Esophagus squamous epithelium (tissue), 5 donors: ENCODE data around the gene ARHGAP25. TPM values are rescaled to one million over a fixed set of nuclear protein-coding genes. Genes with fewer than 3 reads are reported as not detected.

Experiments
- DNase-seq: peaks from one replicate; lab custom pipeline; 2025; lab: John Stamatoyannopoulos, UW
- H3K27ac ChIP-seq, 4 donors: fragments of 200-600 bp; sonication (generic); one replicate each; pipeline ENCODE4 v1.5.1; 2016 to 2019; ENCODE audit warnings: mild to moderate bottlenecking in 1 of 4
- H3K27me3 ChIP-seq, 4 donors: fragments of 200-600 bp; sonication (generic); 1 replicate in 3 of 4; 2 replicates in 1 of 4; pipeline versions ENCODE4 v1.5.1 to v1.6.0; 2017 to 2021; ENCODE audit warnings: antibody characterized with exemption in 1 of 4
- H3K36me3 ChIP-seq, 3 donors: fragments of 200-600 bp; sonication (generic); one replicate each; pipeline ENCODE4 v1.5.1; 2016 to 2019
- H3K4me1 ChIP-seq, 3 donors: fragments of 200-600 bp; sonication (generic); one replicate each; pipeline ENCODE4 v1.5.1; 2017 to 2019
- H3K4me3 ChIP-seq, 4 donors: fragments of 200-600 bp; sonication (generic); 1 replicate in 3 of 4; 2 replicates in 1 of 4; pipeline ENCODE4 v1.5.1; 2016 to 2019; ENCODE audit warnings: mild to moderate bottlenecking in 2 of 4, moderate library complexity in 1 of 4
- H3K9me3 ChIP-seq, 3 donors: fragments of 200-600 bp; sonication (generic); one replicate each; pipeline ENCODE4 v1.5.1; 2016 to 2019
- POLR2A ChIP-seq, 4 donors: fragments of 450-650 bp; IDR thresholded peaks; one replicate each; pipeline ENCODE4 v1.6.1; 2017; ENCODE audit warnings: antibody characterized with exemption in 4 of 4, mild to moderate bottlenecking in 4 of 4, moderate library complexity in 3 of 4
- WGBS, 2 donors: methylation state at CpG; one replicate each; pipeline ENCODE4 v1.1.5; 2018; 5-methylcytosine and 5-hydroxymethylcytosine counted together
- intact Hi-C: fragments of 100-400 bp; cut with DNase I; formaldehyde crosslinking; loops from one replicate; pipeline ENCODE4 v1.15.0; 2022
- total RNA-seq, 4 donors: library from RNA; depleted of rRNA; stranded (reverse); fragments of >200 nt; gene quantifications; one replicate each; pipeline ENCODE4 v1.1.0, GENCODE V29; 2016
- TF ChIP-seq, protein P1 (sequence below), 6 experiments: fragments of 450-650 bp in 4 of 6; fragments of 200-600 bp in 2 of 6; sonication (generic) in 2 of 6; IDR thresholded peaks; one replicate each; pipeline ENCODE4 v1.5.1; 2016 to 2019; ENCODE audit warnings: antibody characterized with exemption in 6 of 6, mild to moderate bottlenecking in 4 of 6, moderate library complexity in 4 of 6
- donor health status: DM: yes; HTN: yes; CAD: no.

The ARHGAP25 gene
- total RNA-seq, 4 donors from 2014 or later = 3.2 to 9.0 (median 5.5) TPM

DNA sequence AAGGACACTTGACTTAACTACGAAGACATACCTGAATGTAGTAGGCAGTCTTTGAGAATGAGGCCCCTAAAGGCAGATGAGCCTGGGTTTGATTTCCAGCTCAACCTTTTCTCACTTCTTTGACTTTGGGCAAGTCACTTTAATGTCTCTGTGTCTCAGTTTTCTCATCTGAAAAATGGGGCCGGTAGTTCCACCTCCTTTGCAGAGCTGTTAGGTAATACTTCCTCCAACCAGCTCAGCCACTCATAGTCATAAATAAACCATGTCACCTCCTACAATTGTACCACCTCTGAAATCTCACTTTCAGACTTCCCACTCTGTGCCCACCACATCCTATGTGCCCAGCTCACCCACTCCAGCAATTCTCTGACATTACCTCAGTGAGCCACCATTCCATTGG lies 10.4 kb downstream of the ARHGAP25 start:
- intact Hi-C loops = no loop called here
- H3K36me3 ChIP-seq = no peaks in the 10 kb centered on the region
- peaks cover 14 to 71% (median 50%) of the 10 kb centered on the region in 3 donors for H3K4me1 ChIP-seq
- H3K9me3 ChIP-seq = no peaks in the 10 kb centered on the region
- no peak overlapping the region for H3K4me3 ChIP-seq
- no peaks in the 10 kb centered on the region for H3K27me3 ChIP-seq
- H3K27ac ChIP-seq = peak overlapping the region in 2 of 4 donors; percentile 5 to 6
- 33 to 46% methylated on average over 2 of the region's 2 CpGs for WGBS, 2 donors
- DNase-seq = no peak
- TF ChIP-seq, protein P1, sequence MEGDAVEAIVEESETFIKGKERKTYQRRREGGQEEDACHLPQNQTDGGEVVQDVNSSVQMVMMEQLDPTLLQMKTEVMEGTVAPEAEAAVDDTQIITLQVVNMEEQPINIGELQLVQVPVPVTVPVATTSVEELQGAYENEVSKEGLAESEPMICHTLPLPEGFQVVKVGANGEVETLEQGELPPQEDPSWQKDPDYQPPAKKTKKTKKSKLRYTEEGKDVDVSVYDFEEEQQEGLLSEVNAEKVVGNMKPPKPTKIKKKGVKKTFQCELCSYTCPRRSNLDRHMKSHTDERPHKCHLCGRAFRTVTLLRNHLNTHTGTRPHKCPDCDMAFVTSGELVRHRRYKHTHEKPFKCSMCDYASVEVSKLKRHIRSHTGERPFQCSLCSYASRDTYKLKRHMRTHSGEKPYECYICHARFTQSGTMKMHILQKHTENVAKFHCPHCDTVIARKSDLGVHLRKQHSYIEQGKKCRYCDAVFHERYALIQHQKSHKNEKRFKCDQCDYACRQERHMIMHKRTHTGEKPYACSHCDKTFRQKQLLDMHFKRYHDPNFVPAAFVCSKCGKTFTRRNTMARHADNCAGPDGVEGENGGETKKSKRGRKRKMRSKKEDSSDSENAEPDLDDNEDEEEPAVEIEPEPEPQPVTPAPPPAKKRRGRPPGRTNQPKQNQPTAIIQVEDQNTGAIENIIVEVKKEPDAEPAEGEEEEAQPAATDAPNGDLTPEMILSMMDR (IDR thresholded peaks at IDR 0.05) = no peak
- no peak for TF ChIP-seq POLR2A (IDR thresholded peaks at IDR 0.05)

GRCh38 chr2:68746408-68746807 lies 11.8 kb downstream of the ARHGAP25 start:
- no peaks in the 10 kb centered on the region for H3K9me3 ChIP-seq
- intact Hi-C loops = no loop called here
- H3K36me3 ChIP-seq = no peaks in the 10 kb centered on the region
- TF ChIP-seq, protein P1 (IDR thresholded peaks at IDR 0.05) = no peak
- no peak overlapping the region for H3K4me3 ChIP-seq
- DNase-seq = no peak
- no peaks in the 10 kb centered on the region for H3K27me3 ChIP-seq
- WGBS, 2 donors = 89 to 94% methylated on average over 7 to 8 of the region's 11 CpGs
- peaks cover 3 to 63% (median 36%) of the 10 kb centered on the region in 3 donors for H3K4me1 ChIP-seq
- no peak overlapping the region for H3K27ac ChIP-seq

DNA sequence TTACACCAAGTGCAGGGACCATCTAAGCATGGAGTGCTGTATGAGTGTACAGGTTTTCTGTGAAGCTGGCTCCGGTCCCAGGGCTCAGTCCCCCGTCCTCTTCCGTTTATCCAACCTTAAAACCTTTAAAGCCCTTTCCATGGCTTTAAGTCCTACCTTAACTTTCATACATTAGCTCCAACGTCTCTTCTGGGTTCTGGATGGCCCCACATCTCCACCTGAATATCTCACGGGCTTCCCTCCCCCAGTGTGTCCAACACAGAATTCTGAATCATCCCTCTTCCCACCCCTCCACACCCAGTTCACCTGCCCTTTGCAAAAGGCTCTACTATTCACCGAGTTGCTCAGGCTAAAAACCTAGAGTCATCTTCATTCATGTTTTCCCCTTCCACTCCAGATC lies 12.8 kb downstream of the ARHGAP25 start:
- peak overlapping the region in 1 of 4 donors; percentile 6 for H3K27ac ChIP-seq

GRCh38 chr2:68747900-68748299 lies 13.3 kb downstream of the ARHGAP25 start:
- no peaks in the 10 kb centered on the region for H3K9me3 ChIP-seq
- intact Hi-C loops = no loop called here
- TF ChIP-seq, protein P1 (IDR thresholded peaks at IDR 0.05) = no peak
- no peak for TF ChIP-seq POLR2A (IDR thresholded peaks at IDR 0.05)
- no peak overlapping the region for H3K4me3 ChIP-seq
- DNase-seq = no peak
- H3K4me1 ChIP-seq = peaks cover 3 to 59% (median 30%) of the 10 kb centered on the region in 3 donors
- peak overlapping the region in 1 of 4 donors; percentile 6 for H3K27ac ChIP-seq
- H3K27me3 ChIP-seq = no peaks in the 10 kb centered on the region
- 46 to 50% methylated on average over 2 of the region's 2 CpGs for WGBS, 2 donors
- no peaks in the 10 kb centered on the region for H3K36me3 ChIP-seq

More for the DNA sequence above, 12.8 kb downstream of the ARHGAP25 start:
- no peak for TF ChIP-seq POLR2A (IDR thresholded peaks at IDR 0.05)
- TF ChIP-seq, protein P1 (IDR thresholded peaks at IDR 0.05) = no peak
- Histone ChIP-seq H3K4me3 (no peak overlapping the region), H3K4me1 (peaks cover 3 to 63% (median 30%) of the 10 kb centered on the region in 3 donors), H3K36me3 (no peaks in the 10 kb centered on the region), H3K27me3 (no peaks in the 10 kb centered on the region), H3K9me3 (no peaks in the 10 kb centered on the region)
- WGBS, 2 donors = 52 to 69% methylated on average over 6 of the region's 6 CpGs
- intact Hi-C loops = no loop called here
- no peak for DNase-seq

- no peak for TF ChIP-seq POLR2A (IDR thresholded peaks at IDR 0.05)
- Histone ChIP-seq H3K27ac (peak overlapping the region in 2 of 4 donors; percentile 6 to 16), H3K27me3 (no peaks in the 10 kb centered on the region), H3K4me3 (no peak overlapping the region), H3K36me3 (no peaks in the 10 kb centered on the region), H3K9me3 (no peaks in the 10 kb centered on the region), H3K4me1 (peaks cover 3 to 54% (median 28%) of the 10 kb centered on the region in 3 donors)
- intact Hi-C loops = no loop called here
- no peak for DNase-seq
- WGBS, 2 donors = 86% methylated on average over 1 of the region's 1 CpG; no CpG with 5 or more reads in 1 of the 2 donors
These were observed 14.0 kb downstream of the ARHGAP25 start for GRCh38 chr2:68748568-68748967.

DNA sequence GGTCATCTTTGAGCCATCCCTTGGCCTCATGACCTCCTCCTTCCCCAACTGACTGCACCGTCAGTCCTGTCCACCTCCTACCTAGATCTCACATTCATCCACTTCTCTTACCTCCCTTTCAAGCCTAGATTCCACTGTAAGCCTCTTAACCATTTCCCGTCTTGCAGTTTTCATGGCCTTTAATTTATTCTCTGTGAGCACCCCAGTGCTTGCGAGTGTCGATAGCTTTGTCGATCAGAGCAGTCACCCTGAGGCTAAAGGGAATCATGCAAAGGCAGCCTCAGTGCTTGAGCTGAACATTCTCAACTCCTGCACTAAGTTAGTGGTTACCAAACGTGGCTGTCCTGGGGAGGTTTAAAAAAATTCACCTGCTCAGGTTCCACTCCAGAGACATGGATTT lies 14.7 kb downstream of the ARHGAP25 start:
- H3K27ac ChIP-seq = no peak overlapping the region
- H3K9me3 ChIP-seq = no peaks in the 10 kb centered on the region
- WGBS, 2 donors = 87 to 91% methylated on average over 2 to 6 of the region's 6 CpGs
- no peak for DNase-seq
- H3K4me3 ChIP-seq = no peak overlapping the region
- H3K4me1 ChIP-seq = peaks cover 0 to 46% (median 22%) of the 10 kb centered on the region in 3 donors
- TF ChIP-seq, protein P1 (IDR thresholded peaks at IDR 0.05) = no peak
- TF ChIP-seq POLR2A (IDR thresholded peaks at IDR 0.05) = no peak
- no peaks in the 10 kb centered on the region for H3K36me3 ChIP-seq
- intact Hi-C loops = no loop called here
- H3K27me3 ChIP-seq = no peaks in the 10 kb centered on the region
